Liver (tissue), 9 donors: ENCODE results near the gene CALY. TPM values are rescaled to one million over a fixed set of nuclear protein-coding genes. Genes with fewer than 3 reads are reported as not detected.

Source experiments
- DNase-seq: peaks from one replicate; pipeline ENCODE4 v3.0.0-alpha.2; 2017; ENCODE audit warnings: low spot score
- H3K27ac ChIP-seq, 2 donors: one replicate each; pipeline ENCODE4 v1.7.0; 2013; ENCODE audit warnings: inconsistent platforms in 2 of 2, low read length in 2 of 2, control low read depth in 1 of 2, low read depth in 1 of 2, mild to moderate bottlenecking in 1 of 2
- H3K27me3 ChIP-seq, 4 donors: one replicate each; pipeline versions ENCODE4 v1.6.1 to v1.7.0; 2013; ENCODE audit warnings: low read length in 3 of 4, inconsistent platforms in 1 of 4, mild to moderate bottlenecking in 1 of 4, moderate library complexity in 1 of 4; ENCODE audit not compliant: control insufficient read depth in 4 of 4, insufficient read depth in 4 of 4
- H3K36me3 ChIP-seq, 4 donors: one replicate each; pipeline versions ENCODE4 v1.6.1 to v1.7.0; 2013; ENCODE audit warnings: low read length in 3 of 4, mild to moderate bottlenecking in 3 of 4, low read depth in 1 of 4, moderate library complexity in 1 of 4; ENCODE audit not compliant: control insufficient read depth in 4 of 4, insufficient read depth in 3 of 4
- H3K4me1 ChIP-seq, 4 donors: one replicate each; pipeline versions ENCODE4 v1.6.1 to v1.7.0; 2013; ENCODE audit warnings: low read length in 3 of 4, mild to moderate bottlenecking in 3 of 4, moderate library complexity in 1 of 4; ENCODE audit not compliant: control insufficient read depth in 4 of 4, insufficient read depth in 4 of 4
- H3K4me3 ChIP-seq, 3 donors: one replicate each; pipeline versions ENCODE4 v1.6.1 to v1.7.0; 2013; ENCODE audit warnings: low read length in 3 of 3, control low read depth in 1 of 3, low read depth in 1 of 3, mild to moderate bottlenecking in 1 of 3
- H3K9ac ChIP-seq, 2 donors: one replicate each; pipeline ENCODE4 v1.7.0; 2013; ENCODE audit warnings: low read length in 2 of 2, mild to moderate bottlenecking in 2 of 2, moderate library complexity in 2 of 2, control low read depth in 1 of 2, low read depth in 1 of 2
- H3K9me3 ChIP-seq, 4 donors: one replicate each; pipeline versions ENCODE4 v1.6.1 to v1.7.0; 2013; ENCODE audit warnings: low read length in 3 of 4; ENCODE audit not compliant: control insufficient read depth in 4 of 4
- EGR1 ChIP-seq, 2 donors: IDR thresholded peaks; 2 replicates each; pipeline ENCODE4 v1.6.1; 2016 to 2018; ENCODE audit warnings: antibody characterized with exemption in 2 of 2, low read depth in 2 of 2
- FOXA1 ChIP-seq: IDR thresholded peaks from 2 replicates; pipeline ENCODE4 v1.6.1; 2016; ENCODE audit warnings: antibody characterized with exemption
- FOXA2 ChIP-seq: IDR thresholded peaks from 2 replicates; pipeline ENCODE4 v1.6.1; 2016; ENCODE audit warnings: antibody characterized with exemption
- GABPA ChIP-seq, 2 donors: IDR thresholded peaks in 1 of 2; conservative IDR thresholded peaks in 1 of 2; 2 replicates each; pipeline ENCODE4 v1.6.1; 2016; ENCODE audit warnings: antibody characterized with exemption in 2 of 2, mild to moderate bottlenecking in 1 of 2, moderate library complexity in 1 of 2
- HNF4A ChIP-seq, 2 donors: conservative IDR thresholded peaks; 2 replicates each; pipeline ENCODE4 v1.6.1; 2016; ENCODE audit warnings: antibody characterized with exemption in 2 of 2, mild to moderate bottlenecking in 2 of 2
- HNF4G ChIP-seq: IDR thresholded peaks from 2 replicates; pipeline ENCODE4 v1.6.1; 2016; ENCODE audit warnings: antibody characterized with exemption
- JUND ChIP-seq, 2 donors: IDR thresholded peaks; 2 replicates each; pipeline ENCODE4 v1.6.1; 2016; ENCODE audit warnings: antibody characterized with exemption in 2 of 2
- NR2F2 ChIP-seq: IDR thresholded peaks from 2 replicates; pipeline ENCODE4 v1.6.1; 2016; ENCODE audit warnings: antibody characterized with exemption
- RAD21 ChIP-seq, 2 donors: IDR thresholded peaks; 2 replicates each; pipeline ENCODE4 v1.6.1; 2016; ENCODE audit warnings: antibody characterized with exemption in 2 of 2, mild to moderate bottlenecking in 2 of 2
- REST ChIP-seq: IDR thresholded peaks from 2 replicates; pipeline ENCODE4 v1.6.1; 2016; ENCODE audit warnings: antibody characterized with exemption, mild to moderate bottlenecking
- RXRA ChIP-seq, 2 donors: IDR thresholded peaks; 2 replicates each; pipeline ENCODE4 v1.6.1; 2017 to 2018; ENCODE audit warnings: antibody characterized with exemption in 2 of 2, mild to moderate bottlenecking in 1 of 2
- SP1 ChIP-seq: IDR thresholded peaks from 2 replicates; pipeline ENCODE4 v1.6.1; 2018; ENCODE audit warnings: antibody characterized with exemption, mild to moderate bottlenecking
- TAF1 ChIP-seq: conservative IDR thresholded peaks from 2 replicates; pipeline ENCODE4 v1.6.1; 2016; ENCODE audit warnings: antibody characterized with exemption, mild to moderate bottlenecking
- YY1 ChIP-seq: IDR thresholded peaks from 2 replicates; pipeline ENCODE4 v1.6.1; 2016; ENCODE audit warnings: antibody characterized with exemption, mild to moderate bottlenecking
- WGBS: extraction: QIAGEN DNeasy Blood & Tissue Kit; methylation state at CpG from one replicate; pipeline ENCODE4 v1.1.7; 2013; 5-methylcytosine and 5-hydroxymethylcytosine counted together
- polyA plus RNA-seq, 2 donors: library from polyadenylated mRNA; stranded (reverse) in 1 of 2; unstranded in 1 of 2; fragments of 200-250 nt in 1 of 2; fragments of >200 nt in 1 of 2; fragmentation: Nextera tagmentation in 1 of 2; extraction: Ambion mirVana in 1 of 2; gene quantifications; one replicate each; pipeline versions ENCODE4 v1.2.1 to v1.2.3, GENCODE V29; 2013 to 2015
- total RNA-seq, 2 donors: library from RNA; depleted of rRNA; stranded (reverse); fragments of >200 nt; gene quantifications; one replicate each; pipeline ENCODE4 v1.2.3, GENCODE V29; 2014
- TF ChIP-seq, protein P1 (sequence below): fragments of 150-350 bp; IDR thresholded peaks from 2 replicates; pipeline ENCODE4 v1.5.1; 2017; ENCODE audit warnings: improper control_type of control experiment, low read depth, low read length; ENCODE audit not compliant: missing input control
- TF ChIP-seq, protein P2 (sequence below): IDR thresholded peaks from 2 replicates; pipeline ENCODE4 v1.6.1; 2016; ENCODE audit warnings: antibody characterized with exemption
- TF ChIP-seq, protein P3 (sequence below): IDR thresholded peaks from 2 replicates; pipeline ENCODE4 v1.6.1; 2016; ENCODE audit warnings: antibody characterized with exemption
- TF ChIP-seq, protein P4 (sequence below): IDR thresholded peaks from 2 replicates; pipeline ENCODE4 v1.6.1; 2016; ENCODE audit warnings: antibody characterized with exemption
- donor health status: healthy.
- donor health status: healthy.
- donor health status: healthy.
- donor health status: healthy.
- donor health status: healthy.

Gene CALY
- total and polyA plus RNA-seq, 4 donors, result 0.07 TPM; not detected in 3

DNA sequence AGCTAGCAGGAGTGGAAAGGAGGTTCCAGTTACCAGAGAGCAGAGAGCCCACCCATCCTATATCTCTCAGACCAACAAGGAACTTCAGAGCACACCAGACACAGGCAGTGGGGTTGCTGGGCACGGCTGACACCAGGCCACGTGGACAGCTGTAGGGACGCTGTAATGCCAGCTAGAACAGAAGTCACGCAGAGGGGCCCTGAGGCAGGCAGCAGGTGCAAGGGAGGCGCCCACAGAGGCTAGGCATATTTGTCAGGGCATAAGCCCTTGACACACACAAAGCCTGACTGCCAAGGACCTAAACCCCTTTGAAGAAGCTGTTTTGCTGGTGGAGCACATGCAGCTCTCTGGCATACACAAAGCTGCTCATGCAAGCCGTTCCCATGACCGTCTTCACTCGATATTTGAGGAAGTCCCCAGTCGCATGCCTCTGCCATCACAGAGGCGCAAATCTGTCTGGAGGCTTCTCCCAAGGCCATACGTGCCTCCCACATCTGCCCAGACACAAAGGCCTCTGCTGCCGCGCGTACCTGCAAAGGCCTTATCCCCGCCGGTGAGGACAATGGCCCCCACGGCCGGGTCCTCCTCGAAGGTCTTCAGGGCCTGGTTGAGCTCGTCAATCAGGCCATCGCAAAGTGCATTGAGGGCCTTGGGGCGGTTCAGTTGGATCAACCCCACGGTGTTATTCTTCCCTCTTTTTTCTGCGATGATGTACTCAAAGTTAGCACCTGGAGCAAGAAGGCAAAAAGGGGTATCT is 33.5 kb upstream of the CALY start:
- WGBS, result 91% methylated on average over 24 of the region's 24 CpGs
- Histone ChIP-seq H3K4me3 (no peak overlapping the region), H3K27me3 (no peaks in the 10 kb centered on the region), H3K36me3 (peaks cover 25 to 43% (median 41%) of the 10 kb centered on the region in 4 donors), H3K27ac (no peak overlapping the region), H3K4me1 (peaks cover 8 to 42% (median 25%) of the 10 kb centered on the region in 4 donors), H3K9ac (no peak overlapping the region), H3K9me3 (no peaks in the 10 kb centered on the region)
- TF ChIP-seq, protein P1, sequence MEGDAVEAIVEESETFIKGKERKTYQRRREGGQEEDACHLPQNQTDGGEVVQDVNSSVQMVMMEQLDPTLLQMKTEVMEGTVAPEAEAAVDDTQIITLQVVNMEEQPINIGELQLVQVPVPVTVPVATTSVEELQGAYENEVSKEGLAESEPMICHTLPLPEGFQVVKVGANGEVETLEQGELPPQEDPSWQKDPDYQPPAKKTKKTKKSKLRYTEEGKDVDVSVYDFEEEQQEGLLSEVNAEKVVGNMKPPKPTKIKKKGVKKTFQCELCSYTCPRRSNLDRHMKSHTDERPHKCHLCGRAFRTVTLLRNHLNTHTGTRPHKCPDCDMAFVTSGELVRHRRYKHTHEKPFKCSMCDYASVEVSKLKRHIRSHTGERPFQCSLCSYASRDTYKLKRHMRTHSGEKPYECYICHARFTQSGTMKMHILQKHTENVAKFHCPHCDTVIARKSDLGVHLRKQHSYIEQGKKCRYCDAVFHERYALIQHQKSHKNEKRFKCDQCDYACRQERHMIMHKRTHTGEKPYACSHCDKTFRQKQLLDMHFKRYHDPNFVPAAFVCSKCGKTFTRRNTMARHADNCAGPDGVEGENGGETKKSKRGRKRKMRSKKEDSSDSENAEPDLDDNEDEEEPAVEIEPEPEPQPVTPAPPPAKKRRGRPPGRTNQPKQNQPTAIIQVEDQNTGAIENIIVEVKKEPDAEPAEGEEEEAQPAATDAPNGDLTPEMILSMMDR, result no peak
- TF ChIP-seq, protein P2, sequence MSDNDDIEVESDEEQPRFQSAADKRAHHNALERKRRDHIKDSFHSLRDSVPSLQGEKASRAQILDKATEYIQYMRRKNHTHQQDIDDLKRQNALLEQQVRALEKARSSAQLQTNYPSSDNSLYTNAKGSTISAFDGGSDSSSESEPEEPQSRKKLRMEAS, result no peak
- TF ChIP-seq SP1, result no peak
- TF ChIP-seq JUND (IDR thresholded peaks at IDR 0.05), result no peak
- no peak for TF ChIP-seq RAD21 (IDR thresholded peaks at IDR 0.05)
- no peak for TF ChIP-seq EGR1 (IDR thresholded peaks at IDR 0.05; ENCODE audit: low read depth in 2 of 2)
- no peak for TF ChIP-seq YY1
- no peak for TF ChIP-seq NR2F2
- no peak for TF ChIP-seq RXRA (IDR thresholded peaks at IDR 0.05)
- no peak for TF ChIP-seq REST
- TF ChIP-seq, protein P3, sequence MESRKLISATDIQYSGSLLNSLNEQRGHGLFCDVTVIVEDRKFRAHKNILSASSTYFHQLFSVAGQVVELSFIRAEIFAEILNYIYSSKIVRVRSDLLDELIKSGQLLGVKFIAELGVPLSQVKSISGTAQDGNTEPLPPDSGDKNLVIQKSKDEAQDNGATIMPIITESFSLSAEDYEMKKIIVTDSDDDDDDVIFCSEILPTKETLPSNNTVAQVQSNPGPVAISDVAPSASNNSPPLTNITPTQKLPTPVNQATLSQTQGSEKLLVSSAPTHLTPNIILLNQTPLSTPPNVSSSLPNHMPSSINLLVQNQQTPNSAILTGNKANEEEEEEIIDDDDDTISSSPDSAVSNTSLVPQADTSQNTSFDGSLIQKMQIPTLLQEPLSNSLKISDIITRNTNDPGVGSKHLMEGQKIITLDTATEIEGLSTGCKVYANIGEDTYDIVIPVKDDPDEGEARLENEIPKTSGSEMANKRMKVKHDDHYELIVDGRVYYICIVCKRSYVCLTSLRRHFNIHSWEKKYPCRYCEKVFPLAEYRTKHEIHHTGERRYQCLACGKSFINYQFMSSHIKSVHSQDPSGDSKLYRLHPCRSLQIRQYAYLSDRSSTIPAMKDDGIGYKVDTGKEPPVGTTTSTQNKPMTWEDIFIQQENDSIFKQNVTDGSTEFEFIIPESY, result no peak
- TF ChIP-seq, protein P4, sequence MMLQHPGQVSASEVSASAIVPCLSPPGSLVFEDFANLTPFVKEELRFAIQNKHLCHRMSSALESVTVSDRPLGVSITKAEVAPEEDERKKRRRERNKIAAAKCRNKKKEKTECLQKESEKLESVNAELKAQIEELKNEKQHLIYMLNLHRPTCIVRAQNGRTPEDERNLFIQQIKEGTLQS, result no peak
- TF ChIP-seq HNF4G, result no peak
- TF ChIP-seq GABPA (IDR thresholded peaks at IDR 0.05 in 1 of 2, conservative IDR thresholded peaks at IDR 0.05 in 1 of 2), result no peak
- TF ChIP-seq TAF1, result no peak
- no peak for TF ChIP-seq FOXA1
- no peak for TF ChIP-seq FOXA2
- no peak for TF ChIP-seq HNF4A (conservative IDR thresholded peaks at IDR 0.05)
- DNase-seq, result no peak
